Endothelial cell of umbilical vein (primary cell): Measurements from ENCODE around the gene TEKTIP1.

ENCODE experiments used
- CTCF ChIP-seq, 2 donors: IDR thresholded peaks; 1 replicate in 1 of 2; 2 replicates in 1 of 2; pipeline ENCODE4 v1.5.1; 2011; ENCODE audit warnings: low read length in 2 of 2, mild to moderate bottlenecking in 2 of 2, moderate library complexity in 2 of 2, control low read depth in 1 of 2, inconsistent platforms in 1 of 2, low read depth in 1 of 2; ENCODE audit not compliant: insufficient read depth in 1 of 2; ENCODE audit errors: extremely low read depth in 1 of 2
- EZH2 ChIP-seq: IDR thresholded peaks from 2 replicates; pipeline ENCODE4 v1.6.1; 2012; ENCODE audit warnings: borderline replicate concordance, low read depth, mild to moderate bottlenecking, moderate library complexity, low read length, inconsistent platforms; ENCODE audit not compliant: severe bottlenecking
- FOS ChIP-seq: IDR thresholded peaks from 2 replicates; pipeline ENCODE4 v1.6.1; 2011; ENCODE audit warnings: mild to moderate bottlenecking, low read length, moderate library complexity, borderline replicate concordance; ENCODE audit not compliant: insufficient read depth
- GATA2 ChIP-seq: IDR thresholded peaks from 2 replicates; pipeline ENCODE4 v1.7.0; 2011; ENCODE audit warnings: low read depth, mild to moderate bottlenecking, moderate library complexity, mixed read lengths, low read length; ENCODE audit not compliant: insufficient read length, insufficient read depth
- JUN ChIP-seq: IDR thresholded peaks from 2 replicates; pipeline ENCODE4 v1.6.1; 2011; ENCODE audit warnings: borderline replicate concordance, low read depth; ENCODE audit not compliant: insufficient read length, insufficient read depth
- MYC ChIP-seq: IDR thresholded peaks from one replicate; pipeline ENCODE4 v1.6.1; 2011; ENCODE audit warnings: mild to moderate bottlenecking, low read depth, low read length
- POLR2A ChIP-seq: IDR thresholded peaks from 2 replicates; pipeline ENCODE4 v1.6.1; 2012; ENCODE audit warnings: low read depth, mild to moderate bottlenecking, control low read depth, low read length
- POLR2AphosphoS5 ChIP-seq: IDR thresholded peaks from 2 replicates; pipeline ENCODE4 v1.6.1; 2012; ENCODE audit warnings: low read depth, mild to moderate bottlenecking, control low read depth, low read length, moderate library complexity; ENCODE audit not compliant: insufficient read depth
- TF ChIP-seq, protein P1 (sequence below): IDR thresholded peaks from 2 replicates; pipeline ENCODE4 v1.6.1; 2011; ENCODE audit not compliant: insufficient read depth, insufficient read length

GRCh38 chr19:3585301-3586126 is 46.5 kb downstream of the TEKTIP1 start, which contains the start of gene GIPC3:
- TF ChIP-seq EZH2, result no peak
- no peak for TF ChIP-seq CTCF (IDR thresholded peaks at IDR 0.05; ENCODE audit: extremely low read depth in 1 of 2, insufficient read depth in 1 of 2, low read depth in 1 of 2, low read length in 2 of 2)
- TF ChIP-seq, protein P1, sequence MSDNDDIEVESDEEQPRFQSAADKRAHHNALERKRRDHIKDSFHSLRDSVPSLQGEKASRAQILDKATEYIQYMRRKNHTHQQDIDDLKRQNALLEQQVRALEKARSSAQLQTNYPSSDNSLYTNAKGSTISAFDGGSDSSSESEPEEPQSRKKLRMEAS, result no peak
- no peak for TF ChIP-seq GATA2
- TF ChIP-seq POLR2A, result no peak
- TF ChIP-seq POLR2AphosphoS5, result no peak
- TF ChIP-seq MYC, result no peak
- TF ChIP-seq JUN, result no peak
- TF ChIP-seq FOS, result no peak
